ENCODE results near the gene RARRES1. TPM values are rescaled to one million over a fixed set of nuclear protein-coding genes. Genes with fewer than 3 reads are reported as not detected.

The RARRES1 gene
- total and polyA plus RNA-seq, 7 donors, result 0.69 to 28.1 (median 2.9) TPM

DNA sequence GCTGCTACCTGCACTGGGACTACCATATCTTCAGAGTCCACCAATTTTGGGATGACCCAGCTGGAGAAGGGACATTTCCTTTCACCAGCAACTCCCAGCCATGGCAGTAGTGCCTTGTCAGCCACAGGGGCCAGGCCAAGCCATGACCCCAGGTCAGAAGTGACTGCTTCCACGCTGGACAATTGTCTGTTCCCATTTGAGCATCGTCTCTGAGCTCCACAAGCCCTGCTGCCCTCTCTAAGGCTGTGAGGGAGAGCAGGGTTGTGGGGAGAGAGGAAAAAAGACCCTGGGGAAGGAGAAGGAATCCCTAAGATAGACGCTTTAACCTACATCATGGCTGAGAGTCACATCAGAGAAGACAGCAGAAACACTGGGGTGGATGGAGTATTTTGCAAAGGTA is 7.4 kb upstream of the RARRES1 start:
- no peak overlapping the region for H3K4me3 ChIP-seq
- intact Hi-C loops (cut with DNase I), result no loop called here
- ATAC-seq (no peak), DNase-seq (no peak)
- H3K9me3 ChIP-seq, result peaks cover 7% of the 10 kb centered on the region
- 75 to 81% (median 81%) methylated on average over 3 of the region's 3 CpGs for WGBS, 3 donors
- TF ChIP-seq, protein P1, sequence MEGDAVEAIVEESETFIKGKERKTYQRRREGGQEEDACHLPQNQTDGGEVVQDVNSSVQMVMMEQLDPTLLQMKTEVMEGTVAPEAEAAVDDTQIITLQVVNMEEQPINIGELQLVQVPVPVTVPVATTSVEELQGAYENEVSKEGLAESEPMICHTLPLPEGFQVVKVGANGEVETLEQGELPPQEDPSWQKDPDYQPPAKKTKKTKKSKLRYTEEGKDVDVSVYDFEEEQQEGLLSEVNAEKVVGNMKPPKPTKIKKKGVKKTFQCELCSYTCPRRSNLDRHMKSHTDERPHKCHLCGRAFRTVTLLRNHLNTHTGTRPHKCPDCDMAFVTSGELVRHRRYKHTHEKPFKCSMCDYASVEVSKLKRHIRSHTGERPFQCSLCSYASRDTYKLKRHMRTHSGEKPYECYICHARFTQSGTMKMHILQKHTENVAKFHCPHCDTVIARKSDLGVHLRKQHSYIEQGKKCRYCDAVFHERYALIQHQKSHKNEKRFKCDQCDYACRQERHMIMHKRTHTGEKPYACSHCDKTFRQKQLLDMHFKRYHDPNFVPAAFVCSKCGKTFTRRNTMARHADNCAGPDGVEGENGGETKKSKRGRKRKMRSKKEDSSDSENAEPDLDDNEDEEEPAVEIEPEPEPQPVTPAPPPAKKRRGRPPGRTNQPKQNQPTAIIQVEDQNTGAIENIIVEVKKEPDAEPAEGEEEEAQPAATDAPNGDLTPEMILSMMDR (IDR thresholded peaks at IDR 0.05), result no peak
- H3K27ac ChIP-seq, result no peak overlapping the region
- no peaks in the 10 kb centered on the region for H3K27me3 ChIP-seq (ENCODE audit: insufficient read depth in 3 of 3, low read length in 2 of 3)
- H3K4me1 ChIP-seq, result no peaks in the 10 kb centered on the region
- peaks cover 0 to 39% of the 10 kb centered on the region in 2 donors for H3K36me3 ChIP-seq (ENCODE audit: insufficient read depth in 1 of 2, low read depth in 1 of 2)

DNA sequence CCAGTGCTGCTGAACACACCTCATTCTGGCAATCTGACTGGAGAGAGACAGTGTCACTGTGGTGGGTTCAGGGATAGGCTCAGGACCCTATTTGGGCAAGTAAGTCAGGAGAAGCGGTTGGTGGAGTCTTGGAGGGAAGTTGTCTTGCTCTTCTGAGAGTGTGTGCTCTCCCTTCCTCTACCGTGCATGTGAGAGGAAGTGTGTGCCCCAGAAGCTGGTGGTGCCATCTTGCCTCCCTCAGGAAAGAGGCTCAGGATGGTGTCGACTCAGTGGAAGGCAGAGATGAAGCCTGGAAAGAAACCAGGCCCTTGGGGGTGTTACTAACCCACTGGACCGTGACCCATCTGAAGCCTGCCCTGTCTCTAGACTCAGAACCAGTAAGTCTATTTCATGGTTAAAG is 6.8 kb upstream of the RARRES1 start:
- H3K36me3 ChIP-seq (ENCODE audit: insufficient read depth in 1 of 2, low read depth in 1 of 2), result peaks cover 0 to 37% of the 10 kb centered on the region in 2 donors
- no peaks in the 10 kb centered on the region for H3K27me3 ChIP-seq (ENCODE audit: insufficient read depth in 3 of 3, low read length in 2 of 3)
- no peaks in the 10 kb centered on the region for H3K4me1 ChIP-seq
- intact Hi-C loops (cut with DNase I), result no loop called here
- TF ChIP-seq, protein P1 (IDR thresholded peaks at IDR 0.05), result no peak
- 85 to 93% (median 89%) methylated on average over 4 of the region's 4 CpGs for WGBS, 3 donors
- DNase-seq, result no peak
- peaks cover 8% of the 10 kb centered on the region for H3K9me3 ChIP-seq
- no peak for ATAC-seq
- H3K27ac ChIP-seq, result no peak overlapping the region
- H3K4me3 ChIP-seq, result no peak overlapping the region

DNA sequence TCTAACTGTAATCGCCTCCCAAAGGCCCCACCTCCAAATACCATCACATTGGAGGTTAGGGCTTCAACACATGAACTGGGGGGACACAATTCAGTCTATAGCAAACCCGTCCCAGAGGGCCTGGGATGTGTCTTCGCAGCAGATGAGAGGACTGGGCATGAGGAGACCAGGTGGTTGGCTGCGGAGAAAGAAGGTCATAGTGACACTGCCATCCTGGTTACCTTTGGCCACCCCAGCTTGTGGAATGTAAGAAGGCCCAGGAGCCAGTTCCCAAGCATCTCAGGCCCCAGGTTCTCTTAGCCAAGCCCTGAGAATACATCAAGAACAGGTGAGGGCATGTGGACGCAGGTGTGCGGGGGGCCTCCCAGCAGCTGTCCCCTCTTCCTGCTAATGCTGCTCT is 6.4 kb upstream of the RARRES1 start:
- ATAC-seq, result no peak
- WGBS, 3 donors, result 95 to 98% (median 96%) methylated on average over 6 of the region's 6 CpGs
- peaks cover 0 to 37% of the 10 kb centered on the region in 2 donors for H3K36me3 ChIP-seq (ENCODE audit: insufficient read depth in 1 of 2, low read depth in 1 of 2)

DNA sequence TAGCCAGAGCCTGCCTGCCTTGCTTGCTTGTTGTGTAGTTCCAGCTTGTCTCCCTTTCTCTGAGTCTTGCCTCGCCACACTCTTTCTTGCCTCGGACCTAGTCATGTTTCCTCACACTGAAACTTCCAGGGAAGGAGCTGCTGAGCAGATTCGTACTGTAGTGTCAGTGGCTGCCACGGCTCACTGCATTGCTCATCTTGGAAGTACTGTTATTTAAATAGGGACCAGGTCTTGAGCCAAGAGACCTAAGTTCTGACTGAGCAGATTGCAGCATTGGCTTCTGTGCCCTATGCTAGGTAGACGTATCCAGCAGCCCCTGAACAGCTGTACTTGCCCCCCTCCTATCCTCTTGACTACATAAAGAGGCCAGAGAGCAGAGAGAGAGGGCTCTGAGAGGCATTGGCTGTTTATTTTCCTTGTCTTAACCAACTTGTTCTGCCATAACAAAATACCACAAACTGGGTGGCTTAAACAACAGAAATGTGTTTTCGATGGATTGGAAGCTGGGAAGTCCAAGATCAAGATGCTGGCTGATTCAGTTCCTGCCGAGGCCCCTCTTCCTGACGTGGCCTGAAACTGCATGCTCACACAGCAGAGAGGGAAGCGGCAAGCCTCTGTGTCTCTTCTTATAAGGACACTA is 5.8 kb upstream of the RARRES1 start:
- Histone ChIP-seq H3K4me3 (no peak overlapping the region), H3K27me3 (ENCODE audit: insufficient read depth in 3 of 3, low read length in 2 of 3) (no peaks in the 10 kb centered on the region), H3K4me1 (no peaks in the 10 kb centered on the region), H3K36me3 (ENCODE audit: insufficient read depth in 1 of 2, low read depth in 1 of 2) (peaks cover 0 to 37% of the 10 kb centered on the region in 2 donors), H3K27ac (no peak overlapping the region), H3K9me3 (peaks cover 8% of the 10 kb centered on the region)
- ATAC-seq, result no peak
- no peak for DNase-seq
- WGBS, 3 donors, result 85 to 90% (median 89%) methylated on average over 9 of the region's 9 CpGs
- TF ChIP-seq, protein P1 (IDR thresholded peaks at IDR 0.05), result no peak
- intact Hi-C loops (cut with DNase I), result no loop called here

More for the DNA sequence above, 6.4 kb upstream of the RARRES1 start:
- Histone ChIP-seq H3K27ac (no peak overlapping the region), H3K4me3 (no peak overlapping the region), H3K27me3 (ENCODE audit: insufficient read depth in 3 of 3, low read length in 2 of 3) (no peaks in the 10 kb centered on the region), H3K4me1 (no peaks in the 10 kb centered on the region), H3K9me3 (peaks cover 8% of the 10 kb centered on the region)
- no peak for DNase-seq
- intact Hi-C loops (cut with DNase I), result no loop called here
- TF ChIP-seq, protein P1 (IDR thresholded peaks at IDR 0.05), result no peak

DNA sequence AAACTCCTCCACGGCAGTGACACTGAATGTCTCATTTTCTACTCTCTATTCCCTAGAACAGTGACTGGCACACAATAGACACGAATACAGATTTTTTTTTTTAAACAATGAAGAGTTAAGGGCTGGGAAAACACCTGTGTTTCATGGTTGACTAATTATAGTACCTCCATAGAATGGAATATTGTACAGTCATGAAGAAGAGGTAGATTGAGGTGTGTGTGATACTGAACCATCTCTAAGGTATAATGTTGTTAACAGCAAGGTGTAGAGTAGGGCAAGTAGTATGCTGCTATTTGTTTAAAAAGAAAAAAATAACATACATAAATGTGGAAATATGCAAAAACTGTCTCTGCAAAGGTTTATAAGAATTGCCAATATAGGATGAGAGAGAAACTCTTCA is 5.2 kb upstream of the RARRES1 start:
- DNase-seq (no peak), ATAC-seq (no peak)
- H3K4me1 ChIP-seq, result no peaks in the 10 kb centered on the region
- no peaks in the 10 kb centered on the region for H3K27me3 ChIP-seq (ENCODE audit: insufficient read depth in 3 of 3, low read length in 2 of 3)
- H3K36me3 ChIP-seq (ENCODE audit: insufficient read depth in 1 of 2, low read depth in 1 of 2), result peaks cover 0 to 32% of the 10 kb centered on the region in 2 donors
- H3K9me3 ChIP-seq, result peaks cover 8% of the 10 kb centered on the region
- no peak overlapping the region for H3K4me3 ChIP-seq
- TF ChIP-seq, protein P1 (IDR thresholded peaks at IDR 0.05), result no peak
- WGBS, 3 donors, result 50 to 96% (median 96%) methylated on average over 2 of the region's 2 CpGs
- intact Hi-C loops (cut with DNase I), result no loop called here
- H3K27ac ChIP-seq, result no peak overlapping the region

Measured in psoas muscle (tissue), 8 donors.